A673 (cell line): ENCODE measurements around the gene OGFOD2. TPM values are rescaled to one million over a fixed set of nuclear protein-coding genes. Genes with fewer than 3 reads are reported as not detected.

ENCODE experiments used
- BruUV-seq: library from RNA; stranded (reverse); fragments of 400-500 nt; replicated peaks from 2 replicates; lab custom pipeline; 2021; lab: Mats Ljungman, UMichigan
- CTCF ChIA-PET: fragments of 300-600 bp; sonication (Branson Sonifier 250); formaldehyde crosslinking; loops from one replicate; lab custom pipeline; 2022; ENCODE audit warnings: antibody characterized with exemption; lab: Charles Lee
- POLR2A ChIA-PET: fragments of 300-600 bp; sonication (Branson Sonifier 250); formaldehyde crosslinking; loops from one replicate; lab custom pipeline; 2022; ENCODE audit warnings: antibody characterized with exemption; ENCODE audit not compliant: low non-redundant PET; lab: Charles Lee
- DNase-seq: peaks from one replicate; pipeline ENCODE4 v3.0.0-alpha.2; 2015; ENCODE audit warnings: low spot score
- H3K27ac ChIP-seq: fragments of 200-600 bp; sonication (generic); 2 replicates; pipeline ENCODE4 v1.5.1; 2016; ENCODE audit warnings: mixed run types, low read depth, mild to moderate bottlenecking, mixed read lengths, antibody characterized with exemption, low read length; ENCODE audit not compliant: poor library complexity, severe bottlenecking
- H3K27me3 ChIP-seq: fragments of 200-600 bp; sonication (generic); replicated peaks from 2 replicates; pipeline ENCODE4 v1.6.1; 2017; ENCODE audit warnings: mixed run types, low read depth, mild to moderate bottlenecking, mixed read lengths, antibody characterized with exemption, low read length; ENCODE audit not compliant: insufficient read depth, poor library complexity
- H3K36me3 ChIP-seq: fragments of 200-600 bp; sonication (generic); 2 replicates; pipeline ENCODE4 v1.6.1; 2016; ENCODE audit warnings: mixed run types, mild to moderate bottlenecking, mixed read lengths, antibody characterized with exemption, low read length; ENCODE audit not compliant: insufficient read depth, poor library complexity, severe bottlenecking
- H3K4me1 ChIP-seq: fragments of 200-600 bp; sonication (generic); 2 replicates; pipeline ENCODE4 v1.6.1; 2017; ENCODE audit warnings: mixed run types, mild to moderate bottlenecking, mixed read lengths, antibody characterized with exemption, low read length; ENCODE audit not compliant: insufficient read depth, poor library complexity, severe bottlenecking
- H3K4me3 ChIP-seq: fragments of 200-600 bp; sonication (generic); 2 replicates; pipeline ENCODE4 v1.5.1; 2016; ENCODE audit warnings: low read depth, mixed run types, mild to moderate bottlenecking, mixed read lengths, low read length; ENCODE audit not compliant: poor library complexity, severe bottlenecking
- H3K9me3 ChIP-seq: fragments of 200-600 bp; sonication (generic); 2 replicates; pipeline ENCODE4 v1.6.1; 2016; ENCODE audit warnings: mixed run types, low read depth, mild to moderate bottlenecking, mixed read lengths, antibody characterized with exemption, low read length; ENCODE audit not compliant: poor library complexity, severe bottlenecking
- EZH2 ChIP-seq: fragments of 200-600 bp; sonication (generic); IDR thresholded peaks from 2 replicates; pipeline ENCODE4 v1.6.1; 2017; ENCODE audit warnings: borderline replicate concordance, low read depth, mild to moderate bottlenecking, mixed read lengths, antibody characterized with exemption, low read length; ENCODE audit not compliant: poor library complexity, severe bottlenecking
- intact Hi-C: fragments of 100-400 bp; cut with micrococcal nuclease; formaldehyde crosslinking; loops from one replicate; pipeline ENCODE4 v1.10.0; 2022; ENCODE audit not compliant: unreplicated experiment
- total RNA-seq: library from RNA; stranded (reverse); gene quantifications from 2 replicates; pipeline ENCODE4 v1.2.3, GENCODE V29; 2021
- TF ChIP-seq, protein P1 (sequence below): fragments of 300-800, 200-600 bp; sonication (generic); conservative IDR thresholded peaks from 2 replicates; pipeline ENCODE4 v1.5.1; 2017; ENCODE audit warnings: low read depth, mild to moderate bottlenecking, antibody characterized with exemption, low read length, moderate library complexity, mixed read lengths

Gene OGFOD2
- total RNA-seq, 1 experiment from 2014 or later = 18.2 TPM

DNA sequence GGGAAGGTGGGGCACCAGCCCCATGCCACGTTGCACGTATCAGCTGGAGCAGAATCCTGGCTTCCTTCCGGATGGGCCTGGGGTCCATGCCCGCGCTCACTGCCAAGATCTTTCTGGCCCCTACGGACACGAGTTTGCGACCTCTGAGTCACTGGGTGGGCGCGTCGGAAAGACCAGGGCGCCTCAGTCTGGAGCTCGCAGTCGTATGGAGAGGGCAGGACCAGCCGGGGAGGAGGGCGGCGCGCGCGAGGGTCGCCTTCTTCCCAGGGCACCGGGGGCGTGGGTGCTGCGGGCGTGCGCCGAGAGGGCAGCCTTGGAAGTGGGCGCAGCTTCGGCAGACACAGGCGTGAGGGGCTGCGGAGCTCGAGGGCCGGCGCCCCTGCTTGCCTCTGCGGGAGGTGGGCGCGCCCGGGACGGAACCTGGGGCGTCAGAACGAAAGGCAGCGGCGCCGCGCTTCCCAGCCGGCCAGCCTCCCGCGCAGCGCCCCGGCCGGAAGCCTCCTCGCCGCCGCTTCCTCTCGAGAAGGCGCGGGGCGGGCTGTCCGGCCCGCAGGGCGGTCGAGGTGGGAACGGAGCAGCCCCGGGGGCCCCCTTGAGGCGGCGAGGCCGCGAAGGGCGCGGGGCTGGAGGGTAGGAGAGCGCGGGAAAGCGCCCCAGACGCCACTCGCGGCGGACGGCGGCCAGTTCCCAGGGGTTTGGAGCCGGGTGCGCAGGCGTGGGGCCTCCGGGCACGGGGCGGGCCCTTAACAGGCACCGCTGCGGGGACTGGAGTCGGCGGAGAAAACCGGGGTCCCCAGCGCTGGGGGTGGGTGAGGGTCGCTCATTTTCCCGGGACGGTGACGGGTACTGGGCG lies 5.4 kb downstream of the OGFOD2 start, which contains the start of gene ARL6IP4:
Gene ARL6IP4 (plus strand): TSS at position 499 of the 853 bp plus-strand sequence. CDS start 459 bp downstream, outside the sequence.
- H3K36me3 ChIP-seq = peaks cover 16% of the 10 kb centered on the region
- intact Hi-C loops = loop anchor here (5.0 kb wide), 2 partner anchors 172 to 257 kb away; partner anchors contain the start of gene PITPNM2
- TF ChIP-seq EZH2 = no peak
- TF ChIP-seq, protein P1, sequence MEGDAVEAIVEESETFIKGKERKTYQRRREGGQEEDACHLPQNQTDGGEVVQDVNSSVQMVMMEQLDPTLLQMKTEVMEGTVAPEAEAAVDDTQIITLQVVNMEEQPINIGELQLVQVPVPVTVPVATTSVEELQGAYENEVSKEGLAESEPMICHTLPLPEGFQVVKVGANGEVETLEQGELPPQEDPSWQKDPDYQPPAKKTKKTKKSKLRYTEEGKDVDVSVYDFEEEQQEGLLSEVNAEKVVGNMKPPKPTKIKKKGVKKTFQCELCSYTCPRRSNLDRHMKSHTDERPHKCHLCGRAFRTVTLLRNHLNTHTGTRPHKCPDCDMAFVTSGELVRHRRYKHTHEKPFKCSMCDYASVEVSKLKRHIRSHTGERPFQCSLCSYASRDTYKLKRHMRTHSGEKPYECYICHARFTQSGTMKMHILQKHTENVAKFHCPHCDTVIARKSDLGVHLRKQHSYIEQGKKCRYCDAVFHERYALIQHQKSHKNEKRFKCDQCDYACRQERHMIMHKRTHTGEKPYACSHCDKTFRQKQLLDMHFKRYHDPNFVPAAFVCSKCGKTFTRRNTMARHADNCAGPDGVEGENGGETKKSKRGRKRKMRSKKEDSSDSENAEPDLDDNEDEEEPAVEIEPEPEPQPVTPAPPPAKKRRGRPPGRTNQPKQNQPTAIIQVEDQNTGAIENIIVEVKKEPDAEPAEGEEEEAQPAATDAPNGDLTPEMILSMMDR = no peak
- no peaks in the 10 kb centered on the region for H3K9me3 ChIP-seq
- H3K4me3 ChIP-seq = peak within 1 kb of the TSS; percentile 72
- DNase-seq = peak; percentile 79
- H3K27me3 ChIP-seq = no peaks in the 10 kb centered on the region
- BruUV-seq = no TSS peak
- peak within 1 kb of the TSS; percentile 95 for H3K27ac ChIP-seq
- POLR2A ChIA-PET = no interaction called here
- CTCF ChIA-PET = no interaction called here
- H3K4me1 ChIP-seq = peaks cover 21% of the 10 kb centered on the region

DNA sequence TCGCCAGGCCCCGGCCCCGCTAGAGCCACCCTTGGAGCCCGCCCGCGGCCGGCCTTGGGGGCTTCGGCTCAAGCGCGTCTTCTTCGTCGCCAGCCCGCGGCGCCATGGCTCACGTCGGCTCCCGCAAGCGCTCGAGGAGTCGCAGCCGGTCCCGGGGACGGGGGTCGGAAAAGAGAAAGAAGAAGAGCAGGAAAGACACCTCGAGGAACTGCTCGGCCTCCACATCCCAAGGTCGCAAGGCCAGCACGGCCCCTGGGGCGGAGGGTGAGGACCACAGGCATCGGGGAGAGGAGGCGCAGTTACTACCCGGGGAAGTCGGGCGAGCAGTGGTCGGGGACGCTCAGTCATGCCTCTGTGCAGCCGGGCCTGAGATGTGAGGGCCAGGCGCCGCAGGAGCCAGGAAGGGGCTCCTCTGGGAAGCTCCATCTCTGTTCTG lies 6.0 kb downstream of the OGFOD2 start:
- no peak for DNase-seq
- Histone ChIP-seq H3K4me3 (peak overlapping the region; percentile 72), H3K4me1 (peaks cover 17% of the 10 kb centered on the region), H3K27me3 (no peaks in the 10 kb centered on the region), H3K36me3 (peaks cover 16% of the 10 kb centered on the region), H3K27ac (peak overlapping the region; percentile 95), H3K9me3 (no peaks in the 10 kb centered on the region)
- ChIA-PET POLR2A (no interaction called here), CTCF (no interaction called here)
- intact Hi-C loops = loop anchor here (5.0 kb wide), 2 partner anchors 171 to 256 kb away; partner anchors contain the start of gene PITPNM2
- TF ChIP-seq, protein P1 = no peak
- no peak for TF ChIP-seq EZH2
- BruUV-seq = no TSS peak

DNA sequence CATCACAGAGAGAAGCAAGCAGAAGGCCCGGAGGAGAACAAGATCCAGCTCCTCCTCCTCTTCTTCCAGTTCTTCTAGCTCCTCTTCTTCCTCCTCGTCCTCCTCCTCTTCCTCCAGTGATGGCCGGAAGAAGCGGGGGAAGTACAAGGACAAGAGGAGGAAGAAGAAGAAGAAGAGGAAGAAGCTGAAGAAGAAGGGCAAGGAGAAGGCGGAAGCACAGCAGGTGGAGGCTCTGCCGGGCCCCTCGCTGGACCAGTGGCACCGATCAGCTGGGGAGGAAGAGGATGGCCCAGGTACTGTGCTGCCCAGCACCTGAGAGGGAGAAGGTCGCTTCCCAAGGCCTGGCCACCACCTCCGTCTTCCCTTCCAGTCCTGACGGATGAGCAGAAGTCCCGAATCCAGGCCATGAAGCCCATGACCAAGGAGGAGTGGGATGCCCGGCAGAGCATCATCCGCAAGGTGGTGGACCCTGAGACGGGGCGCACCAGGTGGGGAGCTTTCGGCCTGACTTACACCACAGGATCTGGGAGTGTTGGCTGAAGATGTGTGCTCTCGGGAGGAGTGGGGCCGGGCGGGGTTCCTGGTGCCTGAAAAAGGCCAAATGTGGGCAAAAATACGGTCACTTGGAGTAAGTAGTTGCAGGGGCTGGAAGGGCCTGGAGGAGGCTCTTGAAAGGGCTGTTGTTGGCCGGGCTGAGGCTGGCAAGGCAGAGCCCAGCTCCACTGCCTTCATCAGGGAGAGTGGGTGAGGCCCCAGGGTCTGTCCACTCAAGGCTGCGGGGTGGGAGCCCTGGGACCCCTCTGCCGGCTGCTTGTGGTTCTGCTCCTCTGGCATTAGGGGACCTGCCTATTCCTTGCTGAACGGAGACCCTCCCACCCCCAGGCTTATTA lies 6.8 kb downstream of the OGFOD2 start:
- ChIA-PET CTCF (no interaction called here), POLR2A (no interaction called here)
- no TSS peak for BruUV-seq
- TF ChIP-seq EZH2 = no peak
- TF ChIP-seq, protein P1 = no peak
- peaks cover 16% of the 10 kb centered on the region for H3K36me3 ChIP-seq
- H3K9me3 ChIP-seq = no peaks in the 10 kb centered on the region
- intact Hi-C loops = loop anchor here (5.0 kb wide), 2 partner anchors 170 to 255 kb away; partner anchors contain the start of gene PITPNM2
- peak overlapping the region; percentile 95 for H3K27ac ChIP-seq
- no peaks in the 10 kb centered on the region for H3K27me3 ChIP-seq
- no peak for DNase-seq
- peak overlapping the region; percentile 72 for H3K4me3 ChIP-seq
- peaks cover 15% of the 10 kb centered on the region for H3K4me1 ChIP-seq
